IPS-18c (cell line): ENCODE measurements around the gene TOLLIP.

Source experiments
- H3K4me3 ChIP-seq: 2 replicates; pipeline ENCODE4 v1.7.0; 2013; ENCODE audit warnings: low read depth, mild to moderate bottlenecking, low read length, moderate library complexity; ENCODE audit not compliant: insufficient read depth
- H3K9me3 ChIP-seq: one replicate; pipeline ENCODE4 v1.6.1; 2013; ENCODE audit warnings: mild to moderate bottlenecking, low read length, moderate library complexity; ENCODE audit not compliant: control insufficient read depth, insufficient read depth

Gene TOLLIP

GRCh38 chr11:1305063-1305495 is 4.4 kb downstream of the TOLLIP start:
- no peaks in the 10 kb centered on the region for H3K9me3 ChIP-seq

GRCh38 chr11:1304380-1304779 is 5.1 kb downstream of the TOLLIP start:
- no peaks in the 10 kb centered on the region for H3K9me3 ChIP-seq
- H3K4me3 ChIP-seq, result no peak overlapping the region

More at GRCh38 chr11:1305063-1305495, 4.4 kb downstream of the TOLLIP start:
- no peak overlapping the region for H3K4me3 ChIP-seq

GRCh38 chr11:1303973-1304372 is 5.5 kb downstream of the TOLLIP start:
- Histone ChIP-seq H3K9me3 (no peaks in the 10 kb centered on the region), H3K4me3 (no peak overlapping the region)

GRCh38 chr11:1303126-1303821 is 6.2 kb downstream of the TOLLIP start:
- H3K9me3 ChIP-seq, result no peaks in the 10 kb centered on the region
- no peak overlapping the region for H3K4me3 ChIP-seq

- no peaks in the 10 kb centered on the region for H3K9me3 ChIP-seq
- no peak overlapping the region for H3K4me3 ChIP-seq
These were observed 6.8 kb downstream of the TOLLIP start for GRCh38 chr11:1302461-1303125.

GRCh38 chr11:1302041-1302460 is 7.4 kb downstream of the TOLLIP start:
- no peaks in the 10 kb centered on the region for H3K9me3 ChIP-seq
- H3K4me3 ChIP-seq, result no peak overlapping the region

GRCh38 chr11:1301220-1302000 is 8.0 kb downstream of the TOLLIP start:
- Histone ChIP-seq H3K9me3 (no peaks in the 10 kb centered on the region), H3K4me3 (no peak overlapping the region)

GRCh38 chr11:1300569-1301187 is 8.8 kb downstream of the TOLLIP start:
- H3K9me3 ChIP-seq, result no peaks in the 10 kb centered on the region
- H3K4me3 ChIP-seq, result no peak overlapping the region

GRCh38 chr11:1300121-1300520 is 9.3 kb downstream of the TOLLIP start:
- Histone ChIP-seq H3K9me3 (no peaks in the 10 kb centered on the region), H3K4me3 (no peak overlapping the region)

GRCh38 chr11:1299621-1300020 is 9.8 kb downstream of the TOLLIP start:
- no peaks in the 10 kb centered on the region for H3K9me3 ChIP-seq
- no peak overlapping the region for H3K4me3 ChIP-seq

- no peak overlapping the region for H3K4me3 ChIP-seq
These were observed 10.5 kb downstream of the TOLLIP start for GRCh38 chr11:1298695-1299492.

GRCh38 chr11:1297576-1298473 is 11.6 kb downstream of the TOLLIP start:
- no peak overlapping the region for H3K4me3 ChIP-seq
- no peaks in the 10 kb centered on the region for H3K9me3 ChIP-seq

More at GRCh38 chr11:1298695-1299492, 10.5 kb downstream of the TOLLIP start:
- H3K9me3 ChIP-seq, result no peaks in the 10 kb centered on the region

GRCh38 chr11:1297011-1297575 is 12.3 kb downstream of the TOLLIP start:
- no peak overlapping the region for H3K4me3 ChIP-seq
- H3K9me3 ChIP-seq, result no peaks in the 10 kb centered on the region

- Histone ChIP-seq H3K4me3 (no peak overlapping the region), H3K9me3 (no peaks in the 10 kb centered on the region)
These were observed 13.1 kb downstream of the TOLLIP start for GRCh38 chr11:1296287-1296686.

GRCh38 chr11:1295591-1295990 is 13.8 kb downstream of the TOLLIP start:
- no peaks in the 10 kb centered on the region for H3K9me3 ChIP-seq
- no peak overlapping the region for H3K4me3 ChIP-seq

- Histone ChIP-seq H3K4me3 (no peak overlapping the region), H3K9me3 (no peaks in the 10 kb centered on the region)
These were observed 14.3 kb downstream of the TOLLIP start for GRCh38 chr11:1295086-1295485.
